SK-N-SH (cell line): Measurements from ENCODE around the gene PTRH2.

Experiments
- RAD21 ChIP-seq: IDR thresholded peaks from 2 replicates; pipeline ENCODE4 v1.6.1; 2012; ENCODE audit warnings: mild to moderate bottlenecking, low read length
- RFX5 ChIP-seq: IDR thresholded peaks from 2 replicates; pipeline ENCODE4 v1.6.1; 2012; ENCODE audit warnings: mild to moderate bottlenecking, improper control_type of control experiment, low read length
- TF ChIP-seq, protein P1 (sequence below): fragments of 200-600 bp; sonication (generic); IDR thresholded peaks from 2 replicates; pipeline ENCODE4 v1.6.1; 2017; ENCODE audit warnings: antibody characterized with exemption, mild to moderate bottlenecking, moderate library complexity

- TF ChIP-seq RFX5 (no peak), RAD21 (no peak)
- TF ChIP-seq, protein P1, sequence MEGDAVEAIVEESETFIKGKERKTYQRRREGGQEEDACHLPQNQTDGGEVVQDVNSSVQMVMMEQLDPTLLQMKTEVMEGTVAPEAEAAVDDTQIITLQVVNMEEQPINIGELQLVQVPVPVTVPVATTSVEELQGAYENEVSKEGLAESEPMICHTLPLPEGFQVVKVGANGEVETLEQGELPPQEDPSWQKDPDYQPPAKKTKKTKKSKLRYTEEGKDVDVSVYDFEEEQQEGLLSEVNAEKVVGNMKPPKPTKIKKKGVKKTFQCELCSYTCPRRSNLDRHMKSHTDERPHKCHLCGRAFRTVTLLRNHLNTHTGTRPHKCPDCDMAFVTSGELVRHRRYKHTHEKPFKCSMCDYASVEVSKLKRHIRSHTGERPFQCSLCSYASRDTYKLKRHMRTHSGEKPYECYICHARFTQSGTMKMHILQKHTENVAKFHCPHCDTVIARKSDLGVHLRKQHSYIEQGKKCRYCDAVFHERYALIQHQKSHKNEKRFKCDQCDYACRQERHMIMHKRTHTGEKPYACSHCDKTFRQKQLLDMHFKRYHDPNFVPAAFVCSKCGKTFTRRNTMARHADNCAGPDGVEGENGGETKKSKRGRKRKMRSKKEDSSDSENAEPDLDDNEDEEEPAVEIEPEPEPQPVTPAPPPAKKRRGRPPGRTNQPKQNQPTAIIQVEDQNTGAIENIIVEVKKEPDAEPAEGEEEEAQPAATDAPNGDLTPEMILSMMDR: no peak
Measured at GRCh38 chr17:59723607-59724006, 16.4 kb upstream of the PTRH2 start.
